Right lobe of liver (tissue), 6 donors: ENCODE results near the gene CREB5. TPM values are rescaled to one million over a fixed set of nuclear protein-coding genes. Genes with fewer than 3 reads are reported as not detected.

Experiments
- ATAC-seq, 4 donors: fragments of 200-7000 bp; cut with Tn5 transposase; one replicate each; pipeline ENCODE4 v1.9.1; 2020; ENCODE audit warnings: mild to moderate bottlenecking in 4 of 4, moderate library complexity in 4 of 4
- DNase-seq, 3 donors: peaks; one replicate each; pipeline ENCODE4 v3.0.0-alpha.2; 2020
- H3K27ac ChIP-seq, 3 donors: fragments of 200-600 bp; one replicate each; pipeline ENCODE4 v1.8.0; 2022
- H3K27me3 ChIP-seq, 2 donors: fragments of 200-600 bp; one replicate each; pipeline ENCODE4 v1.8.0; 2022
- H3K36me3 ChIP-seq, 4 donors: fragments of 200-600 bp; sonication (generic) in 1 of 4; one replicate each; pipeline versions ENCODE4 v1.5.1 to v1.8.0; 2017 to 2022; ENCODE audit warnings: control low read depth in 1 of 4
- H3K4me1 ChIP-seq, 4 donors: fragments of 200-600 bp; sonication (generic) in 1 of 4; one replicate each; pipeline versions ENCODE4 v1.5.1 to v1.8.0; 2017 to 2022; ENCODE audit warnings: control low read depth in 1 of 4
- H3K4me3 ChIP-seq, 3 donors: fragments of 200-600 bp; one replicate each; pipeline ENCODE4 v1.8.0; 2022
- H3K9me3 ChIP-seq, 4 donors: fragments of 200-600 bp; sonication (generic) in 1 of 4; one replicate each; pipeline versions ENCODE4 v1.5.1 to v1.8.0; 2017 to 2022; ENCODE audit warnings: control low read depth in 1 of 4
- CTCF ChIP-seq, 4 donors: fragments of 200-600 bp in 3 of 4; fragments of 450-650 bp in 1 of 4; IDR thresholded peaks; one replicate each; pipeline versions ENCODE4 v1.5.1 to v1.8.0; 2016 to 2022; ENCODE audit warnings: antibody characterized with exemption in 4 of 4, mild to moderate bottlenecking in 2 of 4
- POLR2A ChIP-seq: fragments of 450-650 bp; IDR thresholded peaks from one replicate; pipeline ENCODE4 v1.6.1; 2017; ENCODE audit warnings: antibody characterized with exemption, mild to moderate bottlenecking
- WGBS: methylation state at CpG from one replicate; pipeline ENCODE4 v1.1.6; 2018; ENCODE audit warnings: low coverage, low lambda C conversion rate; ENCODE audit not compliant: insufficient coverage; ENCODE audit errors: missing lambda C conversion rate; 5-methylcytosine and 5-hydroxymethylcytosine counted together
- intact Hi-C, 2 donors: fragments of 100-400 bp; cut with DNase I; formaldehyde crosslinking; loops; one replicate each; pipeline versions ENCODE4 v1.11.2 to v1.14.1; 2022
- total RNA-seq, 6 experiments: library from RNA; depleted of rRNA in 2 of 6; stranded (reverse); fragments of >200 nt in 2 of 6; fragmentation: NEBNext Ultra II Directional in 3 of 6; extraction: Animal tissue kit (Norgen Biotek cat#: 25700) in 3 of 6; gene quantifications; one replicate each; pipeline versions ENCODE4 v1.1.0 to v1.2.4, GENCODE V29; 2016 to 2023
- donor health status: DM: no; HTN: yes; CAD: no.
- donor health status: DM: no; HTN: no; CAD: no.
- donor health status: DM: no; HTN: no; CAD: no.
- donor health status: DM: no; HTN: yes; CAD: no.
- donor health status: DM: no; HTN: yes; CAD: no.

The CREB5 gene
- total RNA-seq, 6 experiments from 2014 or later, result 0.48 to 6.3 (median 1.4) TPM

GRCh38 chr7:28621369-28621841 is 209.1 kb downstream of the CREB5 start:
- Histone ChIP-seq H3K36me3 (no peaks in the 10 kb centered on the region), H3K27me3 (no peaks in the 10 kb centered on the region), H3K4me1 (no peaks in the 10 kb centered on the region), H3K9me3 (no peaks in the 10 kb centered on the region), H3K27ac (no peak overlapping the region), H3K4me3 (no peak overlapping the region)
- TF ChIP-seq CTCF (IDR thresholded peaks at IDR 0.05), result no peak
- TF ChIP-seq POLR2A, result no peak
- intact Hi-C loops, result loop anchor here in 1 of 2 donors (5.0 kb wide), 1 partner anchor 229 kb away; no protein-coding TSS in a partner anchor
- 56% methylated on average over 6 of the region's 6 CpGs for WGBS
- DNase-seq (no peak), ATAC-seq (no peak)

GRCh38 chr7:28623105-28623730 is 210.9 kb downstream of the CREB5 start:
- Histone ChIP-seq H3K27me3 (no peaks in the 10 kb centered on the region), H3K27ac (no peak overlapping the region), H3K36me3 (no peaks in the 10 kb centered on the region), H3K4me3 (no peak overlapping the region), H3K9me3 (no peaks in the 10 kb centered on the region), H3K4me1 (no peaks in the 10 kb centered on the region)
- 73% methylated on average over 3 of the region's 5 CpGs for WGBS
- ATAC-seq (no peak), DNase-seq (no peak)
- intact Hi-C loops, result loop anchor here in 1 of 2 donors (5.0 kb wide), 1 partner anchor 231 kb away; no protein-coding TSS in a partner anchor
- TF ChIP-seq POLR2A (no peak), CTCF (IDR thresholded peaks at IDR 0.05) (no peak)

- Histone ChIP-seq H3K4me1 (no peaks in the 10 kb centered on the region), H3K36me3 (no peaks in the 10 kb centered on the region), H3K4me3 (no peak overlapping the region), H3K27ac (no peak overlapping the region), H3K9me3 (no peaks in the 10 kb centered on the region), H3K27me3 (no peaks in the 10 kb centered on the region)
- TF ChIP-seq POLR2A (no peak), CTCF (IDR thresholded peaks at IDR 0.05) (peak in 3 of 4 donors; percentile 34 to 44 (median 37))
- DNase-seq, result no peak
- 33% methylated on average over 5 of the region's 5 CpGs for WGBS
- intact Hi-C loops, result loop anchor here in 1 of 2 donors (5.0 kb wide), 1 partner anchor 232 kb away; no protein-coding TSS in a partner anchor
- ATAC-seq, result peak in 3 of 4 donors; percentile 48 to 67 (median 48)
Observed at GRCh38 chr7:28623863-28624262, 211.5 kb downstream of the CREB5 start.

GRCh38 chr7:28625432-28625831 is 213.1 kb downstream of the CREB5 start:
- Histone ChIP-seq H3K27me3 (no peaks in the 10 kb centered on the region), H3K4me1 (no peaks in the 10 kb centered on the region), H3K27ac (no peak overlapping the region), H3K4me3 (no peak overlapping the region), H3K36me3 (no peaks in the 10 kb centered on the region), H3K9me3 (no peaks in the 10 kb centered on the region)
- DNase-seq (no peak), ATAC-seq (no peak)
- no peak for TF ChIP-seq CTCF (IDR thresholded peaks at IDR 0.05)
- no peak for TF ChIP-seq POLR2A
- intact Hi-C loops, result no loop called here
- 43% methylated on average over 2 of the region's 2 CpGs for WGBS
